H9 (cell line): ENCODE results near the gene VKORC1. TPM values are rescaled to one million over a fixed set of nuclear protein-coding genes. Genes with fewer than 3 reads are reported as not detected.
"Not testable (repeated sequence)": the region's sequence is repeated elsewhere in the genome, so short reads cannot be mapped to it uniquely, and the experiment has no call there.

Experiments used
- DNase-seq: peaks from one replicate; pipeline ENCODE4 v3.0.0-alpha.2; 2017
- H2AFZ ChIP-seq: one replicate; pipeline ENCODE4 v1.6.1; 2013; ENCODE audit warnings: mild to moderate bottlenecking, low read length, control low read depth, moderate library complexity
- H2AK5ac ChIP-seq: 2 replicates; pipeline ENCODE4 v1.6.1; 2013; ENCODE audit warnings: low read length, control low read depth, mixed read lengths; ENCODE audit not compliant: insufficient read length
- H2BK120ac ChIP-seq: one replicate; pipeline ENCODE4 v1.6.1; 2013; ENCODE audit warnings: low read depth, mild to moderate bottlenecking, low read length, control low read depth, inconsistent platforms; ENCODE audit not compliant: poor library complexity, severe bottlenecking
- H2BK12ac ChIP-seq: 2 replicates; pipeline ENCODE4 v1.6.1; 2013; ENCODE audit warnings: low read length, control low read depth, mixed read lengths, low read depth; ENCODE audit not compliant: insufficient read length
- H2BK15ac ChIP-seq: 2 replicates; pipeline ENCODE4 v1.6.1; 2013; ENCODE audit warnings: low read depth, low read length, control low read depth
- H2BK20ac ChIP-seq: one replicate; pipeline ENCODE4 v1.6.1; 2013; ENCODE audit warnings: low read depth, mild to moderate bottlenecking, low read length, control low read depth, inconsistent platforms; ENCODE audit not compliant: poor library complexity, severe bottlenecking
- H2BK5ac ChIP-seq: 2 replicates; pipeline ENCODE4 v1.6.1; 2013; ENCODE audit warnings: low read length, control low read depth, mixed read lengths; ENCODE audit not compliant: insufficient read length
- H3K14ac ChIP-seq: 2 replicates; pipeline ENCODE4 v1.6.1; 2013; ENCODE audit warnings: low read length, control low read depth; ENCODE audit not compliant: insufficient read depth
- H3K18ac ChIP-seq: 2 replicates; pipeline ENCODE4 v1.6.1; 2013; ENCODE audit warnings: low read depth, mild to moderate bottlenecking, mixed read lengths, low read length, control low read depth; ENCODE audit not compliant: insufficient read length
- H3K23ac ChIP-seq: 2 replicates; pipeline ENCODE4 v1.6.1; 2013; ENCODE audit warnings: low read length, control low read depth, mixed read lengths, low read depth; ENCODE audit not compliant: insufficient read length
- H3K23me2 ChIP-seq: 2 replicates; pipeline ENCODE4 v1.6.1; 2013; ENCODE audit warnings: low read depth, mild to moderate bottlenecking, mixed read lengths, low read length, control low read depth; ENCODE audit not compliant: insufficient read length, poor library complexity, severe bottlenecking
- H3K27ac ChIP-seq: 2 replicates; pipeline ENCODE4 v1.5.1; 2013; ENCODE audit warnings: low read length, control low read depth, mixed read lengths, low read depth; ENCODE audit not compliant: insufficient read length
- H3K27me3 ChIP-seq: 2 replicates; pipeline ENCODE4 v1.6.1; 2013; ENCODE audit warnings: low read length, control low read depth, inconsistent platforms; ENCODE audit not compliant: insufficient read depth
- H3K4ac ChIP-seq: 2 replicates; pipeline ENCODE4 v1.6.1; 2013; ENCODE audit warnings: low read depth, mild to moderate bottlenecking, control low read depth, inconsistent platforms, low read length, moderate library complexity
- H3K4me1 ChIP-seq: 2 replicates; pipeline ENCODE4 v1.6.1; 2013; ENCODE audit warnings: low read length, control low read depth, inconsistent platforms; ENCODE audit not compliant: insufficient read depth
- H3K4me2 ChIP-seq: 2 replicates; pipeline ENCODE4 v1.6.1; 2013; ENCODE audit warnings: low read length, control low read depth, mixed read lengths; ENCODE audit not compliant: insufficient read length, insufficient read depth
- H3K56ac ChIP-seq: 2 replicates; pipeline ENCODE4 v1.6.1; 2013; ENCODE audit warnings: low read depth, mild to moderate bottlenecking, mixed read lengths, low read length, control low read depth; ENCODE audit not compliant: insufficient read length
- H3K79me1 ChIP-seq: 2 replicates; pipeline ENCODE4 v1.6.1; 2013; ENCODE audit warnings: low read depth, mild to moderate bottlenecking, moderate library complexity, low read length, control low read depth, inconsistent platforms; ENCODE audit not compliant: insufficient read depth, poor library complexity, severe bottlenecking
- H3K79me2 ChIP-seq: 2 replicates; pipeline ENCODE4 v1.6.1; 2013; ENCODE audit warnings: low read length, control low read depth, inconsistent platforms; ENCODE audit not compliant: insufficient read depth
- H3K9ac ChIP-seq: 2 replicates; pipeline ENCODE4 v1.6.1; 2013; ENCODE audit warnings: low read length, control low read depth, mixed read lengths; ENCODE audit not compliant: insufficient read length; ENCODE audit errors: extremely low read depth
- H3K9me3 ChIP-seq: one replicate; pipeline ENCODE4 v1.6.1; 2013; ENCODE audit warnings: low read depth, low read length, inconsistent platforms; ENCODE audit not compliant: control insufficient read depth
- H3T11ph ChIP-seq: one replicate; pipeline ENCODE4 v1.6.1; 2013; ENCODE audit warnings: mild to moderate bottlenecking, low read length, control low read depth, inconsistent platforms
- H4K20me1 ChIP-seq: one replicate; pipeline ENCODE4 v1.6.1; 2013; ENCODE audit not compliant: control insufficient read depth, insufficient read length, insufficient read depth
- H4K5ac ChIP-seq: 2 replicates; pipeline ENCODE4 v1.6.1; 2013; ENCODE audit warnings: low read depth, mild to moderate bottlenecking, mixed read lengths, low read length, control low read depth; ENCODE audit not compliant: insufficient read length
- H4K8ac ChIP-seq: replicated peaks from 2 replicates; pipeline ENCODE4 v1.6.1; 2013; ENCODE audit warnings: low read length, control low read depth, mixed read lengths, low read depth; ENCODE audit not compliant: insufficient read length
- H4K91ac ChIP-seq: 2 replicates; pipeline ENCODE4 v1.6.1; 2013; ENCODE audit warnings: low read depth, mild to moderate bottlenecking, moderate library complexity, mixed read lengths, low read length, control low read depth; ENCODE audit not compliant: insufficient read length
- H3K27ac Mint-ChIP-seq, 3 experiments: 2 replicates in 2 of 3; 3 replicates in 1 of 3; pipeline ENCODE4 v1.8.0; 2020 to 2021; ENCODE audit warnings: mixed read lengths in 3 of 3, mild to moderate bottlenecking in 1 of 3, moderate library complexity in 1 of 3
- H3K27me3 Mint-ChIP-seq: 2 replicates; pipeline ENCODE4 v1.8.0; 2021; ENCODE audit warnings: low read depth, mild to moderate bottlenecking, moderate library complexity, mixed read lengths
- H3K36me3 Mint-ChIP-seq, 3 experiments: 2 replicates in 2 of 3; 3 replicates in 1 of 3; pipeline ENCODE4 v1.8.0; 2020 to 2021; ENCODE audit warnings: low read depth in 3 of 3, mixed read lengths in 3 of 3; ENCODE audit not compliant: insufficient read depth in 1 of 3
- H3K4me1 Mint-ChIP-seq, 2 experiments: 2 replicates each; pipeline ENCODE4 v1.8.0; 2020; ENCODE audit warnings: mixed read lengths in 2 of 2
- H3K4me3 Mint-ChIP-seq, 2 experiments: 2 replicates in 1 of 2; 3 replicates in 1 of 2; pipeline ENCODE4 v1.8.0; 2020 to 2021; ENCODE audit warnings: mild to moderate bottlenecking in 2 of 2, mixed read lengths in 2 of 2, moderate library complexity in 1 of 2
- H3K9me3 Mint-ChIP-seq, 2 experiments: 2 replicates in 1 of 2; 3 replicates in 1 of 2; pipeline ENCODE4 v1.8.0; 2020; ENCODE audit warnings: mild to moderate bottlenecking in 2 of 2, mixed read lengths in 2 of 2, moderate library complexity in 1 of 2
- WGBS: extraction: QIAGEN DNeasy Blood & Tissue Kit; methylation state at CpG from one replicate; pipeline ENCODE4 v1.1.7; 2013; ENCODE audit warnings: missing lambda C conversion rate, low lambda C conversion rate, mixed read lengths; ENCODE audit not compliant: insufficient read length; ENCODE audit errors: extremely low coverage; 5-methylcytosine and 5-hydroxymethylcytosine counted together
- total RNA-seq: library from RNA; stranded (reverse); gene quantifications from 2 replicates; pipeline ENCODE4 v1.2.1, GENCODE V29; 2021
- TF ChIP-seq, protein P1 (sequence below): fragments of 200-600 bp; sonication (generic); conservative IDR thresholded peaks from 3 replicates; pipeline ENCODE4 v1.8.0; 2021; ENCODE audit warnings: antibody characterized with exemption, mild to moderate bottlenecking

Gene VKORC1
- total RNA-seq, 1 experiment from 2014 or later: 93.9 TPM

GRCh38 chr16:31105677-31106213 lies 11.1 kb upstream of the VKORC1 start:
- Histone ChIP-seq H3T11ph (no peak overlapping the region), H3K27ac (no peak overlapping the region), H2BK5ac (no peak overlapping the region), H2BK120ac (no peak overlapping the region), H4K8ac (no peak overlapping the region), H3K79me2 (no peaks in the 10 kb centered on the region; the same call in 1 of the 2 replicates), H3K14ac (no peak overlapping the region), H3K9me3 (no peaks in the 10 kb centered on the region), H4K20me1 (no peaks in the 10 kb centered on the region), H3K23ac (no peak overlapping the region), H3K4ac (no peak overlapping the region), H4K91ac (no peak overlapping the region), H3K79me1 (no peaks in the 10 kb centered on the region), H3K4me1 (no peaks in the 10 kb centered on the region), H3K27me3 (no peaks in the 10 kb centered on the region; the same call in 1 of the 2 replicates), H4K5ac (no peak overlapping the region), H2BK20ac (no peak overlapping the region), H3K4me2 (no peak overlapping the region), H2BK12ac (no peak overlapping the region), H2AFZ (no peak overlapping the region), H3K56ac (no peak overlapping the region), H3K18ac (no peak overlapping the region), H2BK15ac (no peak overlapping the region), H2AK5ac (no peak overlapping the region), H3K9ac (no peak overlapping the region), H3K23me2 (peaks cover 8% of the 10 kb centered on the region)
- Mint-ChIP-seq H3K27me3 (peaks cover 9% of the 10 kb centered on the region), H3K4me3 (no peak overlapping the region), H3K9me3 (peaks cover 2 to 4% of the 10 kb centered on the region in 2 experiments; a peak in 3 of 5 replicates), H3K36me3 (peaks cover 12 to 15% (median 12%) of the 10 kb centered on the region in 3 experiments), H3K27ac (no peak overlapping the region), H3K4me1 (peaks cover 9 to 14% of the 10 kb centered on the region in 2 experiments)
- TF ChIP-seq, protein P1, sequence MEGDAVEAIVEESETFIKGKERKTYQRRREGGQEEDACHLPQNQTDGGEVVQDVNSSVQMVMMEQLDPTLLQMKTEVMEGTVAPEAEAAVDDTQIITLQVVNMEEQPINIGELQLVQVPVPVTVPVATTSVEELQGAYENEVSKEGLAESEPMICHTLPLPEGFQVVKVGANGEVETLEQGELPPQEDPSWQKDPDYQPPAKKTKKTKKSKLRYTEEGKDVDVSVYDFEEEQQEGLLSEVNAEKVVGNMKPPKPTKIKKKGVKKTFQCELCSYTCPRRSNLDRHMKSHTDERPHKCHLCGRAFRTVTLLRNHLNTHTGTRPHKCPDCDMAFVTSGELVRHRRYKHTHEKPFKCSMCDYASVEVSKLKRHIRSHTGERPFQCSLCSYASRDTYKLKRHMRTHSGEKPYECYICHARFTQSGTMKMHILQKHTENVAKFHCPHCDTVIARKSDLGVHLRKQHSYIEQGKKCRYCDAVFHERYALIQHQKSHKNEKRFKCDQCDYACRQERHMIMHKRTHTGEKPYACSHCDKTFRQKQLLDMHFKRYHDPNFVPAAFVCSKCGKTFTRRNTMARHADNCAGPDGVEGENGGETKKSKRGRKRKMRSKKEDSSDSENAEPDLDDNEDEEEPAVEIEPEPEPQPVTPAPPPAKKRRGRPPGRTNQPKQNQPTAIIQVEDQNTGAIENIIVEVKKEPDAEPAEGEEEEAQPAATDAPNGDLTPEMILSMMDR: peak; percentile 79
- DNase-seq: peak; percentile 89
- no CpG with 5 or more reads among the region's 33 CpGs for WGBS

- H3K4me3 Mint-ChIP-seq, H3K27me3 ChIP-seq, H2BK5ac ChIP-seq, H3K36me3 Mint-ChIP-seq, H3K18ac ChIP-seq, H3K4me1 ChIP-seq, H3K23ac ChIP-seq, H4K91ac ChIP-seq, H2AFZ ChIP-seq, H3K4ac ChIP-seq, H2BK15ac ChIP-seq, H3K9me3 ChIP-seq, H3K27ac Mint-ChIP-seq, H3T11ph ChIP-seq, H3K27ac ChIP-seq, H4K5ac ChIP-seq, H3K79me2 ChIP-seq, DNase-seq, H2BK20ac ChIP-seq, H3K4me1 Mint-ChIP-seq, H2BK12ac ChIP-seq, H2BK120ac ChIP-seq, H2AK5ac ChIP-seq, H3K9me3 Mint-ChIP-seq, H4K20me1 ChIP-seq, H3K56ac ChIP-seq, H3K9ac ChIP-seq, H3K23me2 ChIP-seq, H4K8ac ChIP-seq, H3K4me2 ChIP-seq, H3K79me1 ChIP-seq, H3K14ac ChIP-seq: not testable (repeated sequence)
- WGBS: no CpG with 5 or more reads among the region's 13 CpGs
- peaks cover 19% of the 10 kb centered on the region for H3K27me3 Mint-ChIP-seq
These were observed 6.5 kb upstream of the VKORC1 start for GRCh38 chr16:31100876-31101641.
